HT-29 (cell line): ENCODE data around the gene VSX2. TPM values are rescaled to one million over a fixed set of nuclear protein-coding genes. Genes with fewer than 3 reads are reported as not detected.

Source experiments
- DNase-seq: peaks from one replicate; pipeline ENCODE4 v3.0.0-alpha.2; 2015; ENCODE audit warnings: low spot score
- small RNA-seq: library from RNA; depleted of rRNA; stranded (forward); fragments of <200 nt; gene quantifications from one replicate; pipeline ENCODE3, GENCODE V24; 2014
- total RNA-seq: library from RNA; depleted of rRNA; stranded (reverse); fragments of >200 nt; shearing (Covaris generic); gene quantifications from 2 replicates; pipeline ENCODE4 v1.2.3, GENCODE V29; 2014; rRNA removed

VSX2 gene
- total RNA-seq, 1 experiment from 2014 or later = not detected

DNA sequence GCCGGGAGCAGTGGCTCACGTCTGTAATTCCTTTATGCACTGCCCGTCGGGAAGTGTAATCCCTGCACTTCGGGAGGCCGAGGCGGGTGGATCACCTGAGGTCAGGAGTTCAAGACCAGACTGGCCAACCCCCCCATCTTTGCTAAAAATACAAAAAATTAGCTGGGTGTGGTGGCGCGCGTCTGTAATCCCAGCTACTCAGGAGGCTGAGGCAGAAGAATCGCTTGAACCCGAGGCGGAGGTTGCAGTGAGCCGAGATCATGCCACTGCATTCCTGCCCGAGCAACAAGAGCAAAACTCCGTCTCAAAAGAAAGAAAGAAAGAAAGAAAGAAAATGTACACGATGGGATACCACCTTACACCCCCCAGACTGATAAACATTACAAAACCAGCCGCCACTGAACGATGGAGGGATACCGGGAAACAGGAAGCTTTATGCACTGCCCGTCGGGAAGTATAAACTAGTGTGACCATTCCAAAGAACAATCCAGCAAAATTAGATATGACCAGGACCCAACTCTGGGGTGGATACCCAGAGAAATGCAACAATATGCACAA, 62.4 kb downstream of the VSX2 start:
- no peak for DNase-seq

GRCh38 chr14:74302152-74302628, 62.9 kb downstream of the VSX2 start:
- DNase-seq = peak; percentile 62

- peak; percentile 93 for DNase-seq
These were observed 63.7 kb downstream of the VSX2 start, which contains the start of gene ABCD4 for GRCh38 chr14:74302634-74303569. ABCD4 (minus strand) TSS chr14:74302934; CDS start chr14:74302912, 22 bp downstream.

DNA sequence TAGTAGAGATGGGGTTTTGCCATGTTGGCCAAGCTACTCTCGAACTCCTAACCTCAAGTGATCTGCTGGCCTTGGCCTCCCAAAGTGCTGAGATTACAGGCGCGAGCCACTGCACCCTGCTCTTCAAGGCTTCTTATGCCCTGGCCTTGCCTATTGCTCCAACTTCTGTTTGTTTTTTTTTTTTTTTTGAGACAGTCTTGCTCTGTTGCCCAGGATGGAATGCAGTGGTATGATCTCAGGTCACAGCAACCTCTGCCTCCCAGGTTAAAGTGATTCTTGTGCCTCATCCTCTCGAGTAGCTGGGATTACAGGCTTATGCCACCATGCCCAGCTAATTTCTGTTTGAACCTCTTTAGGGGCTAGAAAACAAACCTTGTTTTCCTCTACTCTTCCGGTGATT, 69.4 kb downstream of the VSX2 start:
- DNase-seq = no peak

DNA sequence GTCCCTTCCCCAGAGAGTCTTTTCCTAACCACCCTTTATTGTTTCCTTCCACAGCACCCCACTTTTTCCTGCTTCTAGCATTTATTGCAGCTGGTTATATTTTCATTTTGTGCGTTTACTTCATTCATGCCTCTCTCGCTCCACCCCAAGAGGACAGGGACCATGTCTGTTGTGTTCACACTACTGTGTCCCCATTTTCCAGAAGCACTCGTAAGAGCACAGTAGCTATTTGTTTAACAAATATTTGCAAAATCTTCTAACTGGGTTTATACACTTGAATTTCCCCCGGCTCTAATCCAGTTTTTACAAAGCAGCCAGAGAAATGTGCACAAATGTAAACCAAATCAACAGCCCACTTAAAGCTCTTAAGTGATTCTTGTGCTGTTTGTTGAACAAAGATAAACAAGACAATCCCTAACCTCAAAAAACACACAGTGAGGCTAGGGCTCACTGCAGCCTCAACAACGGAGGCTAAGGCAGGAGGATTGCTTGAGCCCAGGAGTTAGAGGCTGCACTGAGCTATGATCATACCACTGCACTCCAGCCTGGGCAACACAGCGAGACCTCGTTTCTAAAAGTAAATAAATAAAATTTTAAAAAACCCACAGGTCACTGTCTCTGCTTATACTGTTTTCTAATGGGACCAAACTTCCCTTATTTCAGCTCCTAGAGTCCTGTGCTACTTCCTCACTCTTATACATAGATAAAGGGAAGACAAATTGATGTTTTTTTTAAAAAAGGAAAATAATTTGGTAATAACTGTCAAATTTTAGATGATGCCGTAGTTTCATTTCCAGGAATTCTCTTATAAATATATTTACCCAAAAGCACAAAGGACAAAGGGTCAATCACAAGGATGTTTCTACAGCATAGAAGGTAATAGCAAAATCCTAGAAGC, 70.1 kb downstream of the VSX2 start:
- no peak for DNase-seq

GRCh38 chr14:74312161-74312560, 72.9 kb downstream of the VSX2 start:
- no peak for DNase-seq

Small RNAs within 50 kb of the gene (small RNA-seq; reads per million reads assigned to genes)
- gene AC006349.1 = not detected

Other genes with a start within 250 kb of the VSX2 start
- gene ENTPD5, start 220.2 kb upstream of the VSX2 start, total RNA-seq = 11.3 and 11.4 TPM in 2 replicates
- 0.05 and 0.50 TPM in 2 replicates for gene BBOF1, start 220.1 kb upstream of the VSX2 start, total RNA-seq
- gene ALDH6A1, start 155.0 kb upstream of the VSX2 start, total RNA-seq = 4.3 and 4.5 TPM in 2 replicates
- 4.4 TPM in 2 replicates for gene LIN52, start 154.5 kb upstream of the VSX2 start, total RNA-seq
- 31.4 and 32.3 TPM in 2 replicates for gene ABCD4, start 63.5 kb downstream of the VSX2 start, total RNA-seq
- gene VRTN, start 109.0 kb downstream of the VSX2 start, total RNA-seq = 3.2 and 4.1 TPM in 2 replicates
- gene SYNDIG1L, start 186.8 kb downstream of the VSX2 start, total RNA-seq = not detected in 2 replicates